ENCODE results near the gene HIPK4.

HIPK4 gene

GRCh38 chr19:40395956-40396355 is 6.0 kb upstream of the HIPK4 start:
- no peaks in the 10 kb centered on the region for H3K4me1 ChIP-seq (ENCODE audit: insufficient read depth, low read length, poor library complexity, severe bottlenecking)
- no peak for TF ChIP-seq EZH2phosphoT487 (IDR thresholded peaks at IDR 0.05; ENCODE audit: borderline replicate concordance)
- H2AFZ ChIP-seq (ENCODE audit: low read length): no peak overlapping the region
- no peak overlapping the region for H3K4me3 ChIP-seq (ENCODE audit: low read length, poor library complexity, severe bottlenecking)
- no peaks in the 10 kb centered on the region for H3K27me3 ChIP-seq (ENCODE audit: insufficient read depth, low read length, poor library complexity, severe bottlenecking)
- no peaks in the 10 kb centered on the region for H3K79me2 ChIP-seq (ENCODE audit: insufficient read depth, low read length)
- no peaks in the 10 kb centered on the region for H3K36me3 ChIP-seq (ENCODE audit: insufficient read depth, low read length)
- H3K9me3 ChIP-seq (ENCODE audit: insufficient read depth, low read depth, low read length): no peaks in the 10 kb centered on the region
- no peaks in the 10 kb centered on the region for H3F3A ChIP-seq (ENCODE audit: low read depth)
- no peaks in the 10 kb centered on the region for H4K20me1 ChIP-seq (ENCODE audit: insufficient read depth, low read length, poor library complexity, severe bottlenecking)
- no peak overlapping the region for H3K4me2 ChIP-seq (ENCODE audit: low read depth, low read length, poor library complexity, severe bottlenecking)
- H3K9me2 ChIP-seq (replicated peaks; ENCODE audit: low read depth, low read length): no peaks in the 10 kb centered on the region
- no peak overlapping the region for H3K9ac ChIP-seq (ENCODE audit: low read depth, low read length, poor library complexity, severe bottlenecking)

GRCh38 chr19:40394816-40395210 is 4.8 kb upstream of the HIPK4 start:
- H3K4me3 ChIP-seq (ENCODE audit: low read length, poor library complexity, severe bottlenecking): no peak overlapping the region
- TF ChIP-seq CTCF (conservative IDR thresholded peaks at IDR 0.05; ENCODE audit: low read length) (no peak), EZH2phosphoT487 (IDR thresholded peaks at IDR 0.05; ENCODE audit: borderline replicate concordance) (no peak)
- no peaks in the 10 kb centered on the region for H3K9me2 ChIP-seq (replicated peaks; ENCODE audit: low read depth, low read length)
- H3K27me3 ChIP-seq (ENCODE audit: insufficient read depth, low read length, poor library complexity, severe bottlenecking): no peaks in the 10 kb centered on the region
- no peaks in the 10 kb centered on the region for H3K4me1 ChIP-seq (ENCODE audit: insufficient read depth, low read length, poor library complexity, severe bottlenecking)
- no peak overlapping the region for H3K9ac ChIP-seq (ENCODE audit: low read depth, low read length, poor library complexity, severe bottlenecking)
- no peaks in the 10 kb centered on the region for H3K79me2 ChIP-seq (ENCODE audit: insufficient read depth, low read length)
- no peaks in the 10 kb centered on the region for H3K36me3 ChIP-seq (ENCODE audit: insufficient read depth, low read length)
- no peaks in the 10 kb centered on the region for H4K20me1 ChIP-seq (ENCODE audit: insufficient read depth, low read length, poor library complexity, severe bottlenecking)
- H3K4me2 ChIP-seq (ENCODE audit: low read depth, low read length, poor library complexity, severe bottlenecking): no peak overlapping the region
- no peaks in the 10 kb centered on the region for H3K9me3 ChIP-seq (ENCODE audit: insufficient read depth, low read depth, low read length)
- H2AFZ ChIP-seq (ENCODE audit: low read length): no peak overlapping the region
- H3F3A ChIP-seq (ENCODE audit: low read depth): no peaks in the 10 kb centered on the region

- H3F3A ChIP-seq (ENCODE audit: low read depth): no peaks in the 10 kb centered on the region
Observed at GRCh38 chr19:40393894-40394815, 4.2 kb upstream of the HIPK4 start.

More at GRCh38 chr19:40393894-40394815, 4.2 kb upstream of the HIPK4 start:
- H3K36me3 ChIP-seq (ENCODE audit: insufficient read depth, low read length): no peaks in the 10 kb centered on the region
- no peaks in the 10 kb centered on the region for H3K9me3 ChIP-seq (ENCODE audit: insufficient read depth, low read depth, low read length)
- H3K79me2 ChIP-seq (ENCODE audit: insufficient read depth, low read length): no peaks in the 10 kb centered on the region
- no peaks in the 10 kb centered on the region for H4K20me1 ChIP-seq (ENCODE audit: insufficient read depth, low read length, poor library complexity, severe bottlenecking)
- no peaks in the 10 kb centered on the region for H3K9me2 ChIP-seq (replicated peaks; ENCODE audit: low read depth, low read length)
- no peak overlapping the region for H3K9ac ChIP-seq (ENCODE audit: low read depth, low read length, poor library complexity, severe bottlenecking)
- no peak for TF ChIP-seq EZH2phosphoT487 (IDR thresholded peaks at IDR 0.05; ENCODE audit: borderline replicate concordance)
- no peak for TF ChIP-seq CTCF (conservative IDR thresholded peaks at IDR 0.05; ENCODE audit: low read length)
- H3K4me1 ChIP-seq (ENCODE audit: insufficient read depth, low read length, poor library complexity, severe bottlenecking): no peaks in the 10 kb centered on the region
- no peak overlapping the region for H2AFZ ChIP-seq (ENCODE audit: low read length)
- no peak overlapping the region for H3K4me3 ChIP-seq (ENCODE audit: low read length, poor library complexity, severe bottlenecking)
- H3K27me3 ChIP-seq (ENCODE audit: insufficient read depth, low read length, poor library complexity, severe bottlenecking): no peaks in the 10 kb centered on the region
- H3K4me2 ChIP-seq (ENCODE audit: low read depth, low read length, poor library complexity, severe bottlenecking): no peak overlapping the region
